Panc1 (cell line): Measurements from ENCODE around the gene UGT1A6. TPM values are rescaled to one million over a fixed set of nuclear protein-coding genes. Genes with fewer than 3 reads are reported as not detected.

Experiments
- ATAC-seq: fragments of 200-7000 bp; cut with Tn5 transposase; 2 replicates; pipeline ENCODE4 v1.9.1; 2020; ENCODE audit warnings: mild to moderate bottlenecking, moderate library complexity
- BruUV-seq: library from RNA; stranded (reverse); fragments of 400-500 nt; replicated peaks from 2 replicates; lab custom pipeline; 2021; lab: Mats Ljungman, UMichigan
- CTCF ChIA-PET: fragments of 300-600 bp; sonication (Branson Sonifier 250); formaldehyde crosslinking; loops from one replicate; lab custom pipeline; 2022; ENCODE audit warnings: antibody characterized with exemption; lab: Charles Lee
- POLR2A ChIA-PET: fragments of 300-600 bp; sonication (Branson Sonifier 250); formaldehyde crosslinking; loops from one replicate; lab custom pipeline; 2022; ENCODE audit warnings: antibody characterized with exemption; lab: Charles Lee
- DNase-seq: peaks from one replicate; pipeline ENCODE4 v3.0.0-alpha.2; 2010; ENCODE audit warnings: low read depth, low spot score
- H3K27ac ChIP-seq: 2 replicates; pipeline ENCODE4 v1.5.1; 2011; ENCODE audit warnings: mild to moderate bottlenecking, low read length, inconsistent platforms
- H3K27me3 ChIP-seq: fragments of 200-500 bp; sonication (Bioruptor generic); 2 replicates; pipeline ENCODE4 v1.6.0; 2014; ENCODE audit warnings: low read length, inconsistent platforms; ENCODE audit not compliant: control insufficient read depth, insufficient read depth
- H3K36me3 ChIP-seq: fragments of 200-500 bp; sonication (Bioruptor generic); 2 replicates; pipeline ENCODE4 v1.5.1; 2014; ENCODE audit warnings: inconsistent platforms, mild to moderate bottlenecking, low read length, moderate library complexity; ENCODE audit not compliant: control insufficient read depth, insufficient read depth
- H3K4me1 ChIP-seq: 2 replicates; pipeline ENCODE4 v1.5.1; 2011; ENCODE audit warnings: inconsistent platforms, mild to moderate bottlenecking, low read length, moderate library complexity; ENCODE audit not compliant: control insufficient read depth, insufficient read depth
- H3K4me3 ChIP-seq, 2 experiments: 2 replicates each; pipeline ENCODE4 v1.5.1; 2011 to 2012; ENCODE audit warnings: low read depth in 2 of 2, low read length in 2 of 2, mild to moderate bottlenecking in 2 of 2, inconsistent platforms in 1 of 2, moderate library complexity in 1 of 2
- H3K9me3 ChIP-seq: fragments of 200-500 bp; sonication (Bioruptor generic); 2 replicates; pipeline ENCODE4 v1.5.1; 2014; ENCODE audit warnings: low read depth, mild to moderate bottlenecking, inconsistent platforms, low read length, moderate library complexity; ENCODE audit not compliant: control insufficient read depth, insufficient read depth
- CTCF ChIP-seq: fragments of 450-650 bp; IDR thresholded peaks from 2 replicates; pipeline ENCODE4 v1.5.1; 2017; ENCODE audit warnings: mild to moderate bottlenecking
- POLR2AphosphoS5 ChIP-seq: IDR thresholded peaks from 2 replicates; pipeline ENCODE4 v1.6.1; 2012; ENCODE audit warnings: mild to moderate bottlenecking, low read depth, low read length, moderate library complexity
- REST ChIP-seq, 2 experiments: IDR thresholded peaks; 2 replicates each; pipeline ENCODE4 v1.6.1; 2011 to 2012; ENCODE audit warnings: low read depth in 2 of 2, control low read depth in 1 of 2, low read length in 1 of 2, mild to moderate bottlenecking in 1 of 2, moderate library complexity in 1 of 2; ENCODE audit not compliant: insufficient read depth in 1 of 2
- SIN3A ChIP-seq: IDR thresholded peaks from 2 replicates; pipeline ENCODE4 v1.6.1; 2012; ENCODE audit warnings: low read depth, mild to moderate bottlenecking, low read length, moderate library complexity, borderline replicate concordance; ENCODE audit not compliant: insufficient read depth
- TCF7L2 ChIP-seq: IDR thresholded peaks from 2 replicates; pipeline ENCODE4 v1.6.1; 2011; ENCODE audit warnings: mild to moderate bottlenecking, low read depth, low read length, inconsistent platforms
- in situ Hi-C: cut with HindIII; loops from 2 replicates; pipeline ENCODE4 v1.10.0; 2016; ENCODE audit warnings: low sequenced_read_pairs, low pct_unique_long_range_greater_than_20kb
- intact Hi-C: fragments of 100-400 bp; cut with micrococcal nuclease; formaldehyde crosslinking; loops from one replicate; pipeline ENCODE4 v1.10.0; 2022; ENCODE audit not compliant: unreplicated experiment
- total RNA-seq: library from RNA; stranded (reverse); gene quantifications from one replicate; pipeline ENCODE4 v1.2.1, GENCODE V29; 2021; ENCODE audit not compliant: unreplicated experiment

Gene UGT1A6
- total RNA-seq, 1 experiment from 2014 or later = not detected

- H3K4me3 ChIP-seq = no peak overlapping the region
- in situ Hi-C loops = no loop called here
- H3K27me3 ChIP-seq = no peaks in the 10 kb centered on the region
- ChIA-PET CTCF (no interaction called here), POLR2A (no interaction called here)
- H3K4me1 ChIP-seq = peaks cover 8% of the 10 kb centered on the region
- H3K9me3 ChIP-seq = no peaks in the 10 kb centered on the region
- H3K27ac ChIP-seq = no peak overlapping the region
- ATAC-seq = no peak
- no peaks in the 10 kb centered on the region for H3K36me3 ChIP-seq
- intact Hi-C loops = no loop called here
- no peak for DNase-seq
- TF ChIP-seq REST (IDR thresholded peaks at IDR 0.05; ENCODE audit: insufficient read depth in 1 of 2, low read depth in 2 of 2, low read length in 1 of 2) = no peak
- no peak for TF ChIP-seq TCF7L2
- TF ChIP-seq CTCF = no peak
- no peak for TF ChIP-seq POLR2AphosphoS5
- BruUV-seq = no TSS peak
Observed at GRCh38 chr2:233693963-233694362, 1.3 kb downstream of the UGT1A6 start.

GRCh38 chr2:233698740-233699139, 6.0 kb downstream of the UGT1A6 start:
- BruUV-seq = no TSS peak
- H3K4me3 ChIP-seq = no peak overlapping the region
- intact Hi-C loops (no loop called here), in situ Hi-C loops (no loop called here)
- TF ChIP-seq SIN3A (no peak), REST (IDR thresholded peaks at IDR 0.05; ENCODE audit: insufficient read depth in 1 of 2, low read depth in 2 of 2, low read length in 1 of 2) (no peak), TCF7L2 (no peak), POLR2AphosphoS5 (no peak), CTCF (no peak)
- no peaks in the 10 kb centered on the region for H3K36me3 ChIP-seq
- H3K27me3 ChIP-seq = no peaks in the 10 kb centered on the region
- DNase-seq (no peak), ATAC-seq (no peak)
- POLR2A ChIA-PET = no interaction called here
- CTCF ChIA-PET = no interaction called here
- no peaks in the 10 kb centered on the region for H3K4me1 ChIP-seq
- H3K9me3 ChIP-seq = no peaks in the 10 kb centered on the region
- H3K27ac ChIP-seq = no peak overlapping the region; the same call in 1 of the 2 replicates
